Measurements from ENCODE around the gene WNK2. TPM values are rescaled to one million over a fixed set of nuclear protein-coding genes. Genes with fewer than 3 reads are reported as not detected.

The WNK2 gene
- polyA plus RNA-seq, 3 donors, result 23.4 to 38.9 (median 33.6) TPM

DNA sequence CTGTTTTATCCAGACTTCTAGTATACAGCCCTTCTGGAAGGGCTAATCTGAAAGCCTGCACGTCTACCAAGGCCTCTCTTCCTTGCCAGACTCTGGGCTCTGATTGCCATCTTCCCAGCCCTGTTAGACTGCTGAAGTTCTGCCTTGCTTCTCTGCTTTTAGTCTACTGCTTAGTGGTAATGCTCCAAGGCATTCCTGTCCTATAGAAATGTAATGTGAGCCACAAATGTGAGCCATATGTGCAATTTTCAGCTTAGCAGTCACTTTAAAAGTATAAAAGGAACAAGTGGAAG is 32.1 kb downstream of the WNK2 start:
- no peak for DNase-seq

DNA sequence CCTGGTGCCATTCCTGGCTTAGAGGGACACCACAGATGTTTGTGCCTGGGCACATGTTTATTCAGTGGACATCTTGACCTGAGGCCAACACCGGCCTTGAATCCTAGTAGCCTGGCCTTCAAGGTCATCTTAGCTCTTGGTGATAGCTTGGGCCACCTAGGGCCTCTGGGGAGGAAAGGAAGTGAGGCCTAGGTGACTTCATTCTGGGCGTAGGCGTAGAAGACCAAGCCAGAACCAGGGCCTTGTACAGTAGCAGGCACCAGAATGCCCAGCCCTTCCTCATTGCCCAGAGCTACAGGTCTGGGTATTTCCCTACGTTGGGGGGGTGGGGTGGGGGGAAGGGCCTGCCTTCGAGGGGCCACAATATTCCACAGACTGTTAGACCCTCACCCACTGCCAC is 33.8 kb downstream of the WNK2 start:
- DNase-seq, result no peak

DNA sequence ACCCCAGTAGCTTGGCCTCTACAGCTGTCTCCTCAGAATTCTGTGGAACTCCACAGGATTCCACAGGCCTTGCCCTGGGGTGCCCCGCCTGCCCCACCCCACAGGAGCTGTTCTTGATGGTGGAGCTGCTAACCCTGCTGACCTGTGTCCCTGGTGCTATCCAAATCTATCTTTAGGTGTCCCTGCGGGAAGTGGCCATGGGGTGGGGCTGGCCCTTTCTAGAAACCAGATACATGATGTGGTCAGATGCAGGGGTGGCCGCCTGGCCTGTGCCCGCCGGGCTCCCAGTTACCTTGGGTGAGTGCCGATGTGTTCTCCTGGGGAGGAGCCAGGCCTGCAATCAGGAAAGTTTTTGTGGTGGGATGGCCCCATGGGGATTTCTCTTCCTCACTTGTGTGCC is 34.2 kb downstream of the WNK2 start:
- no peak for DNase-seq

DNA sequence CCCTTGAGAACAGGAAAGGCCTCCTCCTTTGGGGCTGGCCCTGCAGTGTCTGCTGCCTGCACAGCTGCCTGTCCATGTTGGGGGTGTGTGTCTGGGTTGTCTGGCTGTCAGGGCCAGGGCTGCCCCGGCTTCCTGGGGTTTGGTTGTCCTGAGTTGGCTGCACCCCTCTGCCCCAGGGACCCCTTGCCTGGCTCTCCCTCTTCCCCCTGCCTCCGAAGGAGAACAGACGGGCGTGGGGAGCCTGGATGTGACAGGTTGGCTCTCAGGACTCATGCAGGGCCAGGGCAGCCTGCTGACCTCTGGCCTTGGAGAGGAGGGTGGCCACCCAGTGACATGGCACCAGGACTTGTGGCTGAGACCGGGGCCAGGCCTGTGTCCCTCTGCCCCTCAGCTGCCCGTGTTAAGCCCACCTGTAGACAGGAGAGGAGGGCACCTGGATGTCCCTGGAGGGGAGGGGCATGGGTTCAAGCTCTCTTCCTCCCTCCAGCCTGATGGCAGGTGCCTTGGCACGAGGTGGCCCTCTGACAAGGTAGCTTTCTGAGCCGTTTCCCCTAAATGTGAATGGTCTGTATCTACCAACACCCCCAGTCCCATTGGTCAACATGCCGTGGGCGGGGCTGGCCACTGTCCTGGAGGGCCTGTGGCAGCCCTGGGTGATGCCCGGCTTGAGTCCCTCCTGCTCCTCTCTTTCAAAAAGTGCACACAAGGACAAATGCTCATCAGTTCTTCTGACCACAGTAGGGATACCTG is 34.9 kb downstream of the WNK2 start:
- no peak for DNase-seq

DNA sequence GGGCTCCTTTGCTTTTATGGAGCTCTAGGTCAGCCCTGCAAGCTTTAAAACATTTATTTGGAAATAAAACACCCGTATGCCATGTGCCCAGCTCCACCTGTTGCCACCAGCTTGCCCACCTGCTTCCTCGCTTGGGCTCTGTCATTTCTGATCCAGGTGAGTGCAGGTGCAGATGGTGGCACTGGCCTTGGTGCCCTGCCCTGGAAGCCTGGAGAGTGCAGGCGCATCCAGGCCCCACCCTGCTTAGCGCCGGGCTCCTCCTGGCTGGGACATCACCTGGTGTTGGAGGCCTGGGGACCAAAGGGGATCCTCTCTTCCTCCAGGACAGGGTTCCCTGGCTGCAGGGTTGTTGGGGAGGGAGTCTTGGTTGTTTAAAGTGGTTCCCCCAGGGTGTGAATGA is 35.8 kb downstream of the WNK2 start:
- DNase-seq, result no peak

DNA sequence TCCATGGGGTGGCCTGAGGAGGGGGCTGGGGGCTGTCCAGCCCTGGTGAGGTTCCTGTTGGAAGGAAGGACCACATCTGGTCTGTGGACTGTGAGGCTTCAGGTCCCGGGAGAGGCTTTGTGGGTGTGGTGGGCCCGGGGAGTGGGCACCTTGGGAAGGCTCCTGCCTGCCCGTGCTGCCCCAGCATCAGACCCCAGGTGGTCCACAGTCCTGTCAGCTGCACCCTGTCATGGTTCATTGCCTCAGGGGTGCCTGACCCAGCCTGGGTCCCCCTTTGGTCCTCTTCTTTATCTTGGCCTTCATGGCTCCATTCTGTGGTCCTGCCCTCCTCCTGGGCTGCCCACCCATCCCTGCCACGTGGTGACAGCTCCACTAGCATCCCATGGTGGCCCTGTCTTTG is 36.7 kb downstream of the WNK2 start:
- no peak for DNase-seq

DNA sequence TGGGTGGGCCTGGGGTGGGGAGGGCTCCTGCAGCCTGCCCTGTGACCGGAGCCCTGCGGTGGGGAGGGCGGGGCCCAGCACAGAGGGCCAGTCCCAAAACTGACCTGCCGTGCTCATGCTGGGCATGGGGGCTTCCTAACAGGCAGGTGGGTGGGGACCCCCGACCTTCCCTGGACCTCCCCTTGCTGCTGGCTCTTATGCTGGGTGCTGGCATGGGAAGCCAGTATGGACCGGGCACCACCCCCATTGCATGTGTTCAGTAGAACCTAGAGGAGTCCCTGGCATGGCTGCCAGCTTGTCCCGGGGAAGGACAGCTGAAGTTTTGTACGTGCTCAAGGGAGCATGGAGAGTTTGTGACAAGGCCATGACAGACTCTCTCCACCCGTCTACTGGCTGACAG is 37.1 kb downstream of the WNK2 start:
- DNase-seq, result no peak

DNA sequence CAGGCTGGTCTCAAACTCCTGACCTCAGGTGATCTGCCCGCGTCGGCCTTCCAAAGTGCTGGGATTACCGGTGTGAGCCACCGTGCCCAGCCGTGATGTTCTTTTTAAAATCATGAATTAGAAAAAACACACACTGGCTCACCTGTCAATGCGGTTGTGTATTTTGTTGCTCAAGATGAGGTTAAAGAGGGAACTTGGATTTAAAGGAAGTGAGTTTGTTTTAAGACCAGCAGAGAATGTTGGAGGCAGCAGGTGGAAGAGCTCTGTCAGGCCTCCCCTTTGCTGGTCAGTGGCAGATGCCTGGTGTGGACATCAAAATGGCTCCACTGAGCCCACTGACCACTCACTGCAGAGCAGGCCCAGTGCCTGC is 38.9 kb downstream of the WNK2 start:
- no peak for DNase-seq

DNA sequence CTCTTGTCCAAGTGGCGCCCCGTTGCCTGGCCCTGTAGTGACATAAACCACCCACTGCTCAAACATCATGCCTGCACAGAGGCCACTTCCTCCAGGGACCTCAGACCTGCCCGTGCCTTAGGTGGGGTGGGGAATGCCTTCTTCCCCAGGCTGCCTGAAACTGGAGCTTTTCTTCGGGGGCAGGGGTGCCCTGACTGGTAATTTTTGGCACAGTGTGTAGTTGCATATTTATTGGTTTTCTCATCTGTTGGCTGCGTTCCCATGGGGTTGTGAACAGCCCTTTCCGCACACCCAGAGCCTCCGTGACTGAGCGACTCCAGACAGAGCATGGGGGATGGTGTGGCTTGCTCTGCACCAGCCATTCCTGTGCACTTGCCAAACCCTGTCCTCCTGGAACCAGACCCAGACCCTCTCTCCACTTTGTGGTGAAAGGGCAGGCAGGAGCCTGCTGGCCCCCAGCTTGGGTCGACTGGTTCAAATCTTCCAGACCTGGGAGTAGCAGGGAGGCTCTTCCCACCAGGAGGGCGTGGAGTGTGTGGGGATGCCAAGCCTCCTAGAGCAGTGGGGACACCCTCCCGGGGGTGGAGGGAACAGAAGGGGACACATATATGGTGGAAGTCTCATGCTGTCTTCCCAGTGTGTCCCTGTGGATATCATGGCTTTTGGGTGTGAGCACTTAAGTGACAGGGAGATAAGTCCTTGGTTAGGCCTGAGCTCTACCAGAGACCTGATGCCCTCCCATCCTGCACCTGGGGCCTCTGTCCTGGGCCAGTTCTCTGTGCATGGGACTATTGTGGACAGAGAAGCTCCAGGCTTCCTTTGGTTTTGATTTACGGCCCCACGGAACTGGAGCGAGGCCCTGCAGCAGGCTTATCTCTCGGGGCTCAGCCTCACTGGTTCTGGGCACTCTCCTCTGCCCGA is 39.6 kb downstream of the WNK2 start:
- no peak for DNase-seq

DNA sequence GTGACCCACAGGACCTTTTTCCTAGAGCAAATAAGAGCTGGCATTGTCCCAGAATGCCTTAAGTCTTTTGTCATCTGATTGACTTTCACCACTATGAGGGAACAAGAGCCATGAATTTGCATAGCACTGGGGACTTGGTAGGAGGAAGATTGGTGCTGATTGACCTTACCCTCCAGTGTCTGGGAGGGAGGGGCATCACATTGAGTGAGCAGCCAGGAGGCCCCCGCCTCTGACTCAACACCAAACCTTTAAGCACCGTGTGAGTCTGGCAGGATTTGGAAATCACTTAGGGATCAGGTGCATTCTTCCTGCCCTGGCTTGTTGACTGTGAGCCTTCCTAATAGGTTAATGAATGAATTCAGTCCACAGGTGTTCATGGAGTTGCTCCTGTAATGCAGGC is 40.7 kb downstream of the WNK2 start:
- no peak for DNase-seq

DNA sequence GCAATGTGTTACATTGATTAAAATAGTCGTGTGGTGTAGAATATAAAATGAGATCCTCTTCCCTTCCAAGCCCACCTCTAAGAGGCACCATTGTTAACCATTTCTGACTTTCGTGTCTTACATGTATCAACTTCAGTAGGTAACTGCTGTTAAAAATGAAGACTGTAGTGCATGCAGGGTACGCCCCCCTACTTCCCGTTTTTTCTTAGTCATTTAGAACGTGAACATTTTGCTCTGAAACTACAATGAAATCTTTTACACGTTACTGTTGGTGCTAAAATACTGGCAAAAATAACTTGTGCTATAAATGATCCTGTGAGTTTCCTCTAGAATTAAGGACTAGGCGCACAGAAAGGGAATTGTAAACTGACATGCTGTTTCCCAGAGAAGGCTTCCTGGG is 41.5 kb downstream of the WNK2 start:
- DNase-seq, result no peak

DNA sequence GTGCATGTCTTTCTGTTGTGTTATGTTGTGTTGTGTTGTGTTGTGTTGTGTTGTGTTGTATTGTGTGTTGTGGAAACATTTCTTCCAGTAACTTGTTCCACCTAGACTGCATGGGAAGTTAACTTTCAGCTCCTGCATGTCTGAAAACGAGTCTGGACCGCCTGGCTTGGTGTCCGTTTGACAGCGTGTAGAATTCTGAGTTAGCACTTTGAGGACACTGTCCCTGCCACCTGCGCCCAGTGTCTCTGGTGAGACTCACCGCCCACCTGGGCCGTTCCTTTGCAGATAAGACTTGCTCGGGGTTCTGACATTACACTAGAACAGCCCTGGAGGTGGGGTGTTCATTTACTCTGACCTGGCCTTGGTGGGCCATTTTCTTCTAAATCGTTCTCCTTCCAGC is 42.0 kb downstream of the WNK2 start:
- DNase-seq, result no peak

DNA sequence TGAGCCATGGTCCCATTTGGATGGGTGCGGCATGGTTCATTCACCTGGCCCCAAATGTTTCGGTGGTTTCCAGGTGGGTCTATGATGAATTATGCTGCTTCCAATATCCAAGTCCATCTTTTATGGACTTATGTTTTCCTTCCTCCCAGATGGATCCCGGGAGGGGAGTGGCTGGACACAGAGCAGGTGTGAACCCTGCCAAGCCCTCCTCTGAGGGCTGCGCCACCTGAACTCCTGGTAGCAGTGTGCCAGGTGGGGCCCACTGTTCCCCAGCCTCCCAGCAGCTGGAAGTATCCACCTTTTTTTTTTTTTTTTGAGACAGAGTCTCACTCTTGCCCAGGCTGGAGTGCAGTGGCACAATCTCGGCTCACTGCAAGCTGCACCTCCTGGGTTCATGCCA is 42.9 kb downstream of the WNK2 start:
- DNase-seq, result no peak

DNA sequence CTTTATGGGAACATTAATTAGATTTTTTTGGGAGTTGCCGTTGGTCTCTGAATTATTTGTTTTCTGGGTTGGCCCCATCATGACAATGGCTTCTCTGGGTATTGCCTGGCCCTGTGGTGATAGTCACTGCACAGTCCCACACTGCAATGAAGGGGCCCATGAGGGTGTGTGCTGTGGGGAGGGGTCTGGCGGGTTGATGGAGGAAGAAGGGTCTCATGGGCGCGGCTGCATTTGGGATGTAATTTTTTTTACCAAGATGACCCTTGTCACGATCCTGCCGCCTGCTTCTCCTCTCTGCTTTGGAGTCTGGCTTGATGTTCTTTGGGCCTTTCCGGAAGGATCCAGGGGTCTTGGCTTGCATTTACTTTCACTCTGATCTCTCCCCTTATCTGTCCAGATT is 44.1 kb downstream of the WNK2 start:
- no peak for DNase-seq

DNA sequence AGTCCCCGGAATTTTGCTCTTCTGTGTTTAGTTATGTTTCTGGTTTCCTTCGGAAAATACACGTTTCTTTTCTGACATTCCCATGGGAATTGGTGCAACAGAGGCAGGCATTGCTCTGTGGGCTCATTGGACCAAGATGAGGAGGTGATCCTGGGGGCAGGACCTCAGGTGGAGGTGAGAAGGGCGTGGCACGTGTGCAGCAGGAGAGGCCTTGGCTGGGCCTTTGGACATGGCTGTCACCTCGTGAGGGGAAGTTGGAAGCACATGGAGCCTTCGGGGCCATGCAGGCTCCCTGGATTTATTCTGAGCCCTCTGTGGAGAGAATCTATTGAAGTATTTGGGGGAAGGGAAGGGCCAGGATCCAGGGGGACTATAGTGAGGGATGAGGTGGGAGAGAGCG is 44.5 kb downstream of the WNK2 start:
- DNase-seq, result no peak

DNA sequence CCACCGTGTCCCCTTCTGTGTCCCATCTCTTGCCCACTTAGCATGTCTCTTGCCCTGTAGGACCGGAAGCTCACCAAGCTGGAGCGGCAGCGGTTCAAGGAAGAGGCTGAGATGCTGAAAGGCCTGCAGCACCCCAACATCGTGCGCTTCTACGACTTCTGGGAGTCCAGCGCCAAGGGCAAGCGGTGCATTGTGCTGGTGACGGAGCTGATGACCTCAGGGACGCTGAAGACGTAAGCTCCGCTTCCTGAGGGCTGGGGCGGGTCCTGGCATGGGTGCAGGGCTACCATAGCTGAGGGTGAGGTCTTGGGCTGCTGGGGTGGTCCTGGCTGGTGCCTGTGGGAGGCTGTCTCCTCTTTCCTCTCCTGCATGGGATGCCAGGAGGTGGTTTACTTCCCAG is 45.7 kb downstream of the WNK2 start:
- no peak for DNase-seq

DNA sequence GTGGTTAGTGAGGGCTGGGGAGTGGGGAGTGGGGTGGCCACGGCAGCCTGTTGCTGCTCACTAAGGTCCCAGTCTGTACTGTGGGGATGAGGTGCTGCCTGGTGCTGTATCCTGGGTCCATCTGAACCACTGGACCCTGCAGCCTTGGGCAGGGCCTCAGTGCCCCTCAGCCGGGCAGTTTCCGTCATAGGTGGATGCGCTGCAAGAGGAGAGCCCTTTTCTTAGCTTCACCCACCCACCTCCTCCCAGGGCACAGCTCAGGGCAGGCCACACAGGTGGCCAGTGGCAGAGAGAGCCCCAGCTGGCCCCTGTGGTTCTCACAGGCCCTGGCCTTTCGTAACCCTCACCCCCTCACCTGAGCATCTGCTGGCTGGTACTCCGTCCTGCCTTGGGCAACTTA is 46.2 kb downstream of the WNK2 start:
- no peak for DNase-seq

DNA sequence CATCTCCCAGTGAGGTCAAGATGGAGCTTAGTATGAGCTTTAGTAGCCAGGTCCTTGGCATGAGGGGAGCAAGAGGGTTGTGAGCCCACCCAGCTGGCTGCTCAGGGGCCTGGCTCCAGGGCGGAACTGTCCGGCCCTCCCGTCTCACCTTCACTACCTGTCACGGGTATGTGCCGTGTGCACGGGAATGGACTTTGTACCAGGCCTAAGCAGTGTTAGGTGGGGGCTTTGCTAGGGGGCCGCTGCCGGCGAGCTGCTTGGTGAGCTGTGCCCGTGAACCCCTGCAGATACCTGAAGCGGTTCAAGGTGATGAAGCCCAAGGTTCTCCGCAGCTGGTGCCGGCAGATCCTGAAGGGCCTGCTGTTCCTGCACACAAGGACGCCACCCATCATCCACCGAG is 46.7 kb downstream of the WNK2 start:
- DNase-seq, result no peak

DNA sequence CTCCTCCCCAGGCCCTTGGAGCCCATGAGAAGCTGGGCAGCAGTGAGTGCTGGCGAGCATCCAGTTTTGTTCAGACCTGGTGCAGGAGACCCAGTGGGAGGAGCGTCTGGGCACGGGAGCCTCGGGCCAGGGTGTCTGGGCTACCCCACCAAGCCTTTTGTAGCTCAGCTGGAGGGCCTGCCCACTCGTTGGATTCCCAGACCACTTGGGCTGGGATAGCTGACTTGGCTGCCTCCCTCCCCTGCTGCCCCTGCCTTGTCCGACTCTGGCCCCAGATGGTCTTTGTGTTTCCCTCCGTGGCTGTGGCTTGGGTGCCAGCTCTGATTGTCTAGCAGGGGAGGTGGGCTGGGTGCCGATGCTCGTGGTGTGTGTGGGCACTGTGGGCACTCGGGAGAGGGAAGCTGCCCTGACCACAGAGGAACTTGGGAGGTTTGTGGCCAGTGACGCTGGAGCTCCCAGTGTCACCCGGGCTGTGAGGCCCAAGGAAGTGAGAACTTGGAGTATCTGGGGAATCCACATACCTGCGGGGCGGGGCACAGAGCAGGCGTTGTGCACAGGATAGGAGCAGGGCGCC is 47.3 kb downstream of the WNK2 start:
- no peak for DNase-seq

DNA sequence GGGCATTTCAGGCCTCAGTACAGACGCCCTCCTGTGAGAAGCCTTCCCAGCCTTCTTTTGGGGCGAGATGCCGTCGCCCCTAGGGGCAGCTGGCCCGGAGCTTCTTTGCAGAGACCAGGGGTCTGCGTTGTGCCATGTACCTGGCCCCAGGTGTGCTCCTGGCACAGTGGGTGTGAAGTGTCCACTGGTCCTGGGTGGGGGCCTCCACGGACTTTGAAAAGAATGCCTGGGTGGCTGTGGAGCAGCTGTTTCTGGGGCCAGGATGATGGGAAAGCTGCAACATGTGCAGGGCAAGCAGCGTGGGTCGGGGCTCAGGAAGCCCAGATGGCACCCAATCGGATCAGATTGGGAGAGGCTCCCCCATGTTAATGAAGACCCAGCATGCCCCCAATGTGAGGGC is 47.8 kb downstream of the WNK2 start:
- no peak for DNase-seq

DNA sequence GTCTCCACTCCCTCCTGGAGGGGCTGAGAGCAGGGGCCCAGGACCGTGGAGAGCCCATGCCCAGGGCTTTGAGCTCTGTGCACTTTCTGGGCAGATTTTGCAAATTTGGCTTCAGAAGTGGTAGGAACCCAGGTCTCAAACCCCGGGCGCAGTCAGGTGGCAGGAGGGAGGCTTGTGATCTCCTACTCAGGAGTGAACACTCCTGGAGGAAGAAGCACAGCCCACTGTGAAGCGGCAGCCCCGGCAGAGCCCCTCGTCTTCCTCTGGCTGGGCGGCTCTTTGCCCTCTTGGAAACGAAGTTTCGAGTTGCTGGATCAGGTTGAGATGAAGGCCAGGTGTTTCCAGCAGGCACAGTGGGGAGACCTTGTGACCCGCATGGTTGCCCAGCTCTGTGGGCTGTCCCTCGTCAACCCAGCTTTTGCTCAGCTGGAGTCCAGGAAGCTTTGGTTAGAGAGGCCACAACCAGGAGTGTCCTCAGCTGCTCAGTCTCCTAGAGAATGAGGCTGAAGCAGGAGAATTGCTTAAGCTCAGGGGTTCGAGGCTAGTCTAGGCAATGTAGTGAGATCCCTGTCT is 48.5 kb downstream of the WNK2 start:
- no peak for DNase-seq

DNA sequence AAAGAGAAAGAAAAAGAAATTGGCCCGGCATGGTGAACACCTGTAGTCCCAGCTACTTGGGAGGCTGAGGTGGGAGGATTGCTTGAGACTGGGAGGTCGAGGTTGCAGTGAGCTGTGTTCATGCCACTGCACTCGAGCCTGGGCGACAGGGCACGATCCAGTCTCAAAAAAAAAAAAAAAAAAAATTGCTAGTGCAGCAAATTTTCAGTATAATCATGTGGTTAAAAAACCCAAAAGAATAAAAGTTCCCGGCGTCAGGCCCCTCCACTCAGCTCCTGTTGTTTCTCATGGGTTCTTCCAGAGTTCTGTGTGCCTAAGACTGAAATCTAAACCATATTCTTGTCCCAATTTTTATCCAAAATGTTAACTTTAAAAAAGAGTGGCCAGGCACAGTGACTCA is 49.1 kb downstream of the WNK2 start:
- no peak for DNase-seq

DNA sequence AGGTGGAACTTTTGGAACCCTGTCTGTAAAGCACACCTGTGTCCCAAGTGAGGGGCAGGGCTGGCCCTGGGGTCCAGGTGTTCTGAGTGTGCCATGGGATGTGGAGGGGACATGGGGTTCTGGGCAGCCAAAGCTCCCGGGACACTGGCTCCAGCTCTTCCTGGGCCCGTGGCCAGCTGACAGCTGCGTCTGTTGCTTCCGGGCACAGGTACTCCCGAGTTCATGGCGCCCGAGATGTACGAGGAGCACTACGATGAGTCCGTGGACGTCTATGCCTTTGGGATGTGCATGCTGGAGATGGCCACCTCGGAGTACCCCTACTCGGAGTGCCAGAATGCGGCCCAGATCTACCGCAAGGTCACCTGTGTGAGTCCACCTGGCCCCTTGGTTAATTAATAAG is 50.7 kb downstream of the WNK2 start:
- DNase-seq, result no peak
